GM10266 (cell line): ENCODE results near the gene KCNIP1.

Experiments
- DNase-seq: peaks from one replicate; pipeline ENCODE4 v3.0.0; 2012; ENCODE audit errors: extremely low spot score
- CTCF ChIP-seq: IDR thresholded peaks from 2 replicates; pipeline ENCODE4 v1.5.1; 2012; ENCODE audit warnings: mild to moderate bottlenecking, low read depth; ENCODE audit not compliant: control insufficient read depth, insufficient read depth; ENCODE audit errors: missing control alignments

Gene KCNIP1

GRCh38 chr5:170597109-170597751, 93.4 kb downstream of the KCNIP1 start:
- no peak for DNase-seq

GRCh38 chr5:170597872-170598271, 94.1 kb downstream of the KCNIP1 start:
- TF ChIP-seq CTCF = no peak

More at GRCh38 chr5:170597109-170597751, 93.4 kb downstream of the KCNIP1 start:
- no peak for TF ChIP-seq CTCF

GRCh38 chr5:170599756-170600155, 95.9 kb downstream of the KCNIP1 start:
- no peak for TF ChIP-seq CTCF
- DNase-seq = no peak

More at GRCh38 chr5:170597872-170598271, 94.1 kb downstream of the KCNIP1 start:
- no peak for DNase-seq

- TF ChIP-seq CTCF = no peak
- no peak for DNase-seq
Observed at GRCh38 chr5:170601619-170602018, 97.8 kb downstream of the KCNIP1 start.

GRCh38 chr5:170603109-170603508, 99.3 kb downstream of the KCNIP1 start:
- DNase-seq = no peak
- no peak for TF ChIP-seq CTCF

- peak; percentile 58 for TF ChIP-seq CTCF
- DNase-seq = peak; percentile 67
Observed at GRCh38 chr5:170603578-170604565, 100.1 kb downstream of the KCNIP1 start.
